Measurements from ENCODE around the gene BSPRY. TPM values are rescaled to one million over a fixed set of nuclear protein-coding genes. Genes with fewer than 3 reads are reported as not detected.

The BSPRY gene
- total and polyA plus RNA-seq, 2 of the 13 experiments (the other 11 are each of a cell fraction or from before 2014, with no cell fraction given), result 0.09 to 0.26 TPM

GRCh38 chr9:113376634-113377567 lies 27.6 kb downstream of the BSPRY start, which contains the start of gene HDHD3 (continued):
- TF ChIP-seq ZNF639 (CRISPR knock-in tag; conservative IDR thresholded peaks at IDR 0.05) (peak; percentile 66), PRPF4 (IDR thresholded peaks at IDR 0.05; ENCODE audit: low read depth, low read length, poor library complexity, severe bottlenecking) (no peak), IRX3 (CRISPR knock-in tag; IDR thresholded peaks at IDR 0.05; ENCODE audit: borderline replicate concordance, low read depth) (no peak), ISX (CRISPR knock-in tag; conservative IDR thresholded peaks at IDR 0.05) (no peak), ESRRA (CRISPR knock-in tag; IDR thresholded peaks at IDR 0.05; ENCODE audit: low read depth) (peak; percentile 59; the same call in 1 of the 2 replicates), TCF7L2 (IDR thresholded peaks at IDR 0.05; ENCODE audit: low read depth, low read length) (no peak), KLF15 (CRISPR knock-in tag; IDR thresholded peaks at IDR 0.05; ENCODE audit: borderline replicate concordance) (no peak), RFX3 (CRISPR knock-in tag; IDR thresholded peaks at IDR 0.05) (no peak), ZSCAN22 (CRISPR knock-in tag; IDR thresholded peaks at IDR 0.05) (no peak), ZNF441 (CRISPR knock-in tag; IDR thresholded peaks at IDR 0.05; ENCODE audit: borderline replicate concordance) (no peak; the same call in 1 of the 2 replicates), KLF9 (CRISPR knock-in tag; IDR thresholded peaks at IDR 0.05; ENCODE audit: low read depth) (no peak; the same call in 1 of the 2 replicates), ZNF350 (CRISPR knock-in tag; IDR thresholded peaks at IDR 0.05; ENCODE audit: borderline replicate concordance, low read depth) (no peak), ZNF720 (CRISPR knock-in tag; IDR thresholded peaks at IDR 0.05) (no peak), SRY (CRISPR knock-in tag; IDR thresholded peaks at IDR 0.05) (no peak), POLR2G (IDR thresholded peaks at IDR 0.05; ENCODE audit: low read depth, low read length) (peak; percentile 82), MAF1 (CRISPR knock-in tag; IDR thresholded peaks at IDR 0.05; ENCODE audit: borderline replicate concordance) (peak; percentile 57; the same call in 1 of the 2 replicates), ZXDC (CRISPR knock-in tag; IDR thresholded peaks at IDR 0.05) (no peak), ZNF292 (CRISPR knock-in tag; IDR thresholded peaks at IDR 0.05; ENCODE audit: borderline replicate concordance, low read depth) (peak; percentile 25; the same call in 1 of the 2 replicates)
- TF ChIP-seq, protein P1, sequence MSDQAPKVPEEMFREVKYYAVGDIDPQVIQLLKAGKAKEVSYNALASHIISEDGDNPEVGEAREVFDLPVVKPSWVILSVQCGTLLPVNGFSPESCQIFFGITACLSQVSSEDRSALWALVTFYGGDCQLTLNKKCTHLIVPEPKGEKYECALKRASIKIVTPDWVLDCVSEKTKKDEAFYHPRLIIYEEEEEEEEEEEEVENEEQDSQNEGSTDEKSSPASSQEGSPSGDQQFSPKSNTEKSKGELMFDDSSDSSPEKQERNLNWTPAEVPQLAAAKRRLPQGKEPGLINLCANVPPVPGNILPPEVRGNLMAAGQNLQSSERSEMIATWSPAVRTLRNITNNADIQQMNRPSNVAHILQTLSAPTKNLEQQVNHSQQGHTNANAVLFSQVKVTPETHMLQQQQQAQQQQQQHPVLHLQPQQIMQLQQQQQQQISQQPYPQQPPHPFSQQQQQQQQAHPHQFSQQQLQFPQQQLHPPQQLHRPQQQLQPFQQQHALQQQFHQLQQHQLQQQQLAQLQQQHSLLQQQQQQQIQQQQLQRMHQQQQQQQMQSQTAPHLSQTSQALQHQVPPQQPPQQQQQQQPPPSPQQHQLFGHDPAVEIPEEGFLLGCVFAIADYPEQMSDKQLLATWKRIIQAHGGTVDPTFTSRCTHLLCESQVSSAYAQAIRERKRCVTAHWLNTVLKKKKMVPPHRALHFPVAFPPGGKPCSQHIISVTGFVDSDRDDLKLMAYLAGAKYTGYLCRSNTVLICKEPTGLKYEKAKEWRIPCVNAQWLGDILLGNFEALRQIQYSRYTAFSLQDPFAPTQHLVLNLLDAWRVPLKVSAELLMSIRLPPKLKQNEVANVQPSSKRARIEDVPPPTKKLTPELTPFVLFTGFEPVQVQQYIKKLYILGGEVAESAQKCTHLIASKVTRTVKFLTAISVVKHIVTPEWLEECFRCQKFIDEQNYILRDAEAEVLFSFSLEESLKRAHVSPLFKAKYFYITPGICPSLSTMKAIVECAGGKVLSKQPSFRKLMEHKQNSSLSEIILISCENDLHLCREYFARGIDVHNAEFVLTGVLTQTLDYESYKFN (CRISPR knock-in tag; conservative IDR thresholded peaks at IDR 0.05), result peak; percentile 63
